Stimulated activated CD8-positive, alpha-beta memory T cell treated with anti-CD3 and anti-CD28 coated beads, Interleukin-4, amount 100 ng/mL, for 1 hour (primary cell): ENCODE results near the gene NR6A1.

ENCODE experiments used
- DNase-seq, 2 donors: peaks; one replicate each; pipeline ENCODE4 v3.0.0-alpha.2; 2020; ENCODE audit warnings: low read depth in 2 of 2, low spot score in 1 of 2

Gene NR6A1

DNA sequence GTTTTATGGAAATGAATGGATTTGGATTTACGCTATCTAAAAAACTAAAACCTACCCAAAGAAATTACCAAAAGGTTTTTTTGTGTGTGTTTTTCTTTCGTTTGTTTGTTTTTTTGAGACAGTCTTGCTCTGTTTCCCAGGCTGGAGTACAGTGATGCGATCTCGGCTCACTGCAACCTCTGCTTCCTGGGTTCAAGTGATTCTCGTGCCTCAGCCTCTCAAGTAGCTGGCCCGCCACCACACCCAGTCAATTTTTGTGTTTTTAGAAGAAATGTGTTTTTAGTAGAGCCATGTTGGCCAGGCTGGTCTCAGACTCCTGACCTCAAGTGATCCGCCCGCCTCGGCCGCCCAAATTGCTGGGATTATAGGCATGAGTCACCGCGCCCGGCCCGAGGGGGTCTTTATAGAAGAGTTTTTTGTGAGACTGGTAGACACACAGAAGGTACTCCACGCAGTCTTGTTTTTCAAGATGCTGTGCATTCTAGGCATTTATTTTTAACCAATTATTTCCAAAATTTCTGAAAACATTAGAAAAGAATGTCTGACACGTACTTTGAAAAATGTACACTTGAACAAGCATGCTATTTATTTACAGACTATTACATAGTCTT is 75.7 kb downstream of the NR6A1 start:
- DNase-seq, result no peak

DNA sequence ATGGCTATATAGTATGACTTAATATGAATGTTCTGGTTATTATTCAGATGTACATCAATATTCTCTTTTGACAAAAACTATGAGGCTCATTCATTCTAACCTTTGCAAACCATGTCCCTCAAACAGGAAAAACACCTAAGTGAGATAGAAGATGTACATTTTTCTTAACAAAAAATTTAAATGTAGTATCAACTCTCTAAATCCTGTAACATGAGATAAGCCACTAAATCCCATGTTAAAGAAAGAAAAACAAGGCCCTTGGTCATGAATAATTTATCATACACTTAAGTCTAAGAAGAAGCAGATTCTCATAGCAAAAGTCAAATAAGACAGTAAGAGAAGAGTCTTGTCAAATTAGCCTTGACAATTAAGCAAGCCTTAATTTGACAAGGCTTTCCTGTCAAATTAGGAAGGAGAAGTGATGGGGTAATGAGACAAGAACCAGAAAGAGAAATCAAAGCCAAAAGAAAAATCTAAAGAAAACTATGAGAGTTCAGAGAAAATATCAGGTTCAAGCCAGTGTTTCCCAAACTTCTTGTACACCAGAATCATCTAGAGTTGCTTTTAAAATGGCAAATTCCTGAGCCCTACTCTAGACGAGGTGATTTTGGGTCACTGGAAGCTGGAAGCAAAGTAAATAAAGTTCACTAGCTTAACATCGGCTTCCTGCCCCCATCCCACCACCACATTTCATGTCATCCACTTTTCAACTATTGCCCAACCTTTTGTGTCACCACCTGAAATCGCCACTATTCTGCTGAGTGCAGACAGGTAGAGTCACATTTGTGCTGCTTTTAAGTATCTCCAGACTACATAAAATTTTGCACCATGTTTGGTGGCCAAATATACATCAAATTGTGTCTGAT is 76.5 kb downstream of the NR6A1 start:
- no peak for DNase-seq

DNA sequence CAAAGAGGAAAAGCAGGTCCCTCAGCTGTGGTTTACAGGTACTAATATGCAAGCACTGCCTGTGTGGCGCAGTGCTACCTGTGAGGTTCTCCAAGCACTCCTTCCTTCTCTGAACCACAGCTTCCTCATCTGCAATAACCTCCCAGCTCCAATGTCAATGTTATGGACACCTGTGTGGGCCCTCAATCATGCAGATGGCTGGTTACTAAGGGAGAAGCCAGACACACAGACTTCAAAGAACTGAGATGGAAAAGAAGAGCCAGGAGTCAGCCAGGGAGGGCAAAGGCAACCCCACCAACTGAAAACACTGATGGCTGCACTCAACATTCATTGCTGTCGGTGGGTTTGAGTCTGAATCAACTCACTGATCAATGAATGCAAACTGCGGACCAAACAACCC is 77.7 kb downstream of the NR6A1 start:
- DNase-seq, result no peak

DNA sequence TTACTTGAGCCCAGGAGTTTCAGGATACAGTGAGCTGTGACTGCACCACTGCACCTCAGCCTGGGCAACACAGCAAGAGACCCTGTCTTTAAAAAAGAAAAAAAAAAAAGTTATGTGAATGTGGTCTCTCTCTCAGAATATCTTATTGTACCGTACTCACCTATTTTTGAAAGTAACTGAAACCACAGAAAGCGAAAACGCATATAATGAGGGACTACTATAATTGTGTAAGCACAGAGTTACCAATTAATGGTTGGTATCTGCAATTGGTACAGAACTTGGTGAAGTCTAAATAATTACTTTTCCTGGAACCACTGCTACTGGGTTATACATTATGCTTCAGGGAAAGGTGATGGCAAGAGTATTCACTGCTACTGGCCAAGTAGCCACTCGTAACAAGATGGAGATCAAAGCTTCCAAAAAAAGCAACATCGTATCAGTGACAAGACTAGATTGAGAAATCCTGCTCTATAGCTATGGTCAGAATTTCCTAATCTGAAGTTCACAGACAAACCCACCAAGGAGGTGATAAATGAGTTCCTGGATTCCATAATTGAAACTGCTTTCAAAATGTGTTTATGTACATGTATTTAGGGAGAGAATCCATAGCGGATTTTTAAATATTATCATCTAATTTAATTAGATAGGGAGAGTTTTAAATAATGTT is 82.7 kb downstream of the NR6A1 start:
- DNase-seq, result no peak

DNA sequence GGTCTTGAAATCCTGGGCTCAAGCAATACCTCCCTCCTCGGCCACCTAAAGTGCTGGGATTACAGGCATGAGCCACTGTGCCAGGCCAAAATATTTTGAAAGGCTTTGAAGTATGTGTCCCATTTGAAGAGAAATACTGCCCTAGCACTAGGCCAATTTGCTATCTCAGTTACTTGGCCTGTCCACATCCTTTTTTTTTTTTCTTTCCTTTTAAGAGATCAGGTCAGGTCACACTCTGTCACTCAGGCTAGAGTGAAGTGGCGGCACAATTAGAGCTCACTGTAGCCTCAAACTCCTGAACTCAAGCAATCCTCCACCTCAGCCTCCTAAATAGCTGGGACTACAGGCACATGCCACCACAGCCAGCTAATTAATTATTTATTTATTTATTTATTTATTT is 84.2 kb downstream of the NR6A1 start:
- DNase-seq, result no peak

DNA sequence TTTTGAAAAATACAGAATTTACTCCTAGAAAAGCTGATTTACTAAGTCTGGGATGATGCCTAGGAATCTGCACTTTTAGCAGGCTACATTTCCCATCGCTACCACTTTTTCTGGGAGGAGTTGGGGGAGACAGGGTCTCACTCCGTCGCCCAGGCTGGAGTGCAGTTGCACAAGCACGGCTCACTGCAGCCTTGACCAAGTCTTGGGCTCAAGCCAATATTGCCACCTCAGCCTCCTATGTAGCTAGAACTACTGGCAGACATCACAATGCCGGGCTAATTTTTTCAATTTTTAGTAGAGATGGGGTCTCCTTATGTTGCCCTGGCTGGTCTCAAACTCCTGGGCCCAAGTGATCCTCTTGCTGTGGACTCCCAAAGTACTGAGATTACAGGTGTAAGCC is 85.9 kb downstream of the NR6A1 start:
- DNase-seq, result no peak

DNA sequence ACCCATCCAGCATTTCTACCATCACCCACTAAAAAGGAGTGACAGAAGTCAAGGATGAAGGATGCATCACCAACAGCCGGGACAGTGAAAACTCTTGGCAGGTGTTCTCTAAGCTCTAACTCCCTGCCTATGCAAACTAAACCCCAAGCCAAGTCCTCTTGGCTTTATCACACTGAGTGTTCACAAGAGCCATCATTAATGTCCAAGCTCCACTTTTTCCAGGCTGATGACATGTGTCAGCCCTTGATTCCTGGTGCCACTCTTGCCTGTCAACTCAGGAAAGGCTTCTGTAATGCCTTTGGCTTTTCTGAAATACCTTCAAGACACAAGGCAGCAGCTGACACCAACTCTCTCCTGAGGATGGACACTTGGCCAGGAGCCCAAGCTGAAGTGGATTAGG is 86.9 kb downstream of the NR6A1 start:
- DNase-seq, result no peak

DNA sequence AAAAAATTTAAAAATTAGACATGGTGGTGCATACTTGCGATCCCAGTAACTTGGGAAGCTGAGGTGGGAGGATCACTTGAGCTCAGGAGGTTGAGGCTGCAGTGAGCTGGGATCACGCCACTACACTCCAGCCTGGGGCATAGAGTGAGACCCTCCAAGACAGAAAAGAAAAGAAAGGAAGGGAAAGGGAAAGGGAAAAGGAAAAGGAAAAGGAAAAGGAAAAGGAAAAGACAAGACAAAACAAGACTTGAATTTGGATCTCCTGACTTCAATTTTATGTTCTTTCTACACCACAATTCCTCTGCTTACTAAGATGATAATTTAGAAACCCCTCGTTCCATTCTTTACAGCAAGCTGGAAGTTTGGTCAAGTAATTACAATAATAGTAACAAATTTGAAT is 88.1 kb downstream of the NR6A1 start:
- DNase-seq, result no peak

DNA sequence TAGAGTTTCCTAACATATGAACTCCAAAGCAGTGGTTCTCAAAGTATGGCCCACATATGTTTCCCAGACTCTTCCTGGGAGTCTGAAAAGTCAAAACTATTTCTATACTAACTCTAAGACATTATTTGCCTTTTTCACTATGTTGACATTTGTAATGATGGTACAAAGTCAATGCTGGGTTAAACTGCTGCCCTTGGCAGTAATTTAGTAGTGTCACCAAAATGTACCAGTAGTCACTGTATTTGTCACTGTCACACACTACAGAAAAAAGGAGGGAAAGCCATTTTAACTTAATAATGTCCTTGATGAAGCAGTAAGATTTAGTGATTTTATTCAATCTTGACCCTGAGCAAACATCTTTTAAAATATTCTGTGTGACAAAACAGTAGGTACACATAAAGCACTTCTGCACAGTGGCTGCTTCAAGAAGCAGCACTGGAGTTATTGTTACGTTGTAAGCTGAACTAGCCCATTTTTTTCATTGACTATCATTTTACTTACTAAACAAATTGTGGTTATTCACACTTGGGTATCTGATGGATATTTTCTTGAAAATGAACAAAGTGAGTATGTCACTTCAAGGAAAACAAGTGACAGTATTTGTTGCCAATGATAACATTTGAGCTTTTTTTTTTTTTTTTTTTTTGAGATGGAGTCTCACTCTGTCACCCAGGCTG is 90.3 kb downstream of the NR6A1 start:
- DNase-seq, result no peak

DNA sequence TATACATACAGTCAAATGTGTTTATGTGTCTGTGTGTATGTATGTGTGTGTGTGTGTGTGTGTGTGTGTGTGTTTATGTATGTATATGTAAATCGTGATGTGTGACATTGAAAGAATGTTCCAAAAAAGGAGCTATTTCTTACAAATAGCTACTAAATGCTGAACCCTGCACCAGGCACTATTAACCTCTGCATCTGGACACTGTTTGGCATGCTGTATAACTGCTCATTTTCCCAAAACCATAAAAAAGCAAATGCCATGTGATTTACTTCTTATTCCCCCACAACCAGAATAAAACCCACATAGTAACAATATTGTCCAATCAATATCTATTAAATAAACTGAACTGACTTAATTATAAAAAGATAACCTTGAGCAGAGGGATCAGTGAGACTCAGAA is 91.1 kb downstream of the NR6A1 start:
- DNase-seq, result no peak

DNA sequence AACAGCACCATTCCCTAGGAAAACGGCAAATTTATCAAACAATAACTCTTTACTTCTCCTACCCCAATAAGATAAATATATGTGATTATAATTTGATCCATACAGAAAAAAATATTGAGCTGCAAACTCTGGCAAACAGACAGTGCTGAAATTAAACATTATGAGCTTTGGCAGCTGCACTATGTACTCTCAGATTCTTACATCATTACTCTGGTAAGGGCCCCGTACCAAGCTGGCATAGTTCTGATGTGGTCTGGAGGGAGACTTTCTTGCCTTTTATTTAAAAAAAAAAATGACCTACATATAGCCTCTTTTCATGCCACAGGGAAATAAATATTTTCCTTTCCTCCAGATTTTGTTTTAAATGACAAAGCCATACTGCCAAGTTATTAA is 95.0 kb downstream of the NR6A1 start:
- no peak for DNase-seq

DNA sequence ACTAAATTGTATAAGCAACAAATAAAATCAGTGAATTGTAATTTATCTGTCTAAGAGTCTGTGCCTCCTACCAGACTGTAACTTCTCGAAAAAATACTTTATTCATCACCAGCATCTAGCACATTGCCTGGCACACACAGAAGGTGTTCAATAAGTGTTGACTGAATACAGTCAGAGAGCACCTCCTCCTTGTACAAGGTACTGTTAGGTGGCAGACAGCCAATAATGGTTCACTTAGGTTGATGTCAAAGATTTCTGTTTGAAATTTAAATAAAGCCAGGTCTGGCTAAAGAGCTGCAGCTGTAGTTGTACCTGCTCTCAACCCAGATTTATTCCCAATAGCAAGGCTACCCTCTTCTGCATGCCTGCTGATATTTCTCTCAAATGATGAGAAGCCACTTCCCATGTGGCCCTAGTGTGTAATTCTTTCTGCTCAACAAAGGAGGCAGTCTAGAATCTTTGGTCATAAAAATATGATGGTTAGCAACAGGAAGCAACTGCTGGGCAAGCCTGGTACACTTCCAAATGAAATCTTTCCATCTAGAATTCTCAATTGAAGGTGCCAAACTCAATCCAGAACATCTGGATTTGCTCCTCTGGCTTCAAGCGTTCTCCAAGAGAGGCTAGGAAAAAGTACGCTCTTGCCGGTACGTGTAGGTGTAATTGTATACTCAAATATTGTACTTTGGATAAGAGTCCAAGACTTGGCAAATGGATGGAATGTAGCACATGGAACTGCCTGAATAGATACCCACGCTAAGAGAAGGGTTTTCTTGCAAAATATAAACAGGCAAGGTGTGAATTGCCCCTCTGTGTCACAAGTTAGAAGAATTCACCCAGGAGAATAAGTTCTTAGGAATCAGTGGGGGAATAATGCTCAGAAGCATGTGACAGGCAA is 95.6 kb downstream of the NR6A1 start:
- no peak for DNase-seq

DNA sequence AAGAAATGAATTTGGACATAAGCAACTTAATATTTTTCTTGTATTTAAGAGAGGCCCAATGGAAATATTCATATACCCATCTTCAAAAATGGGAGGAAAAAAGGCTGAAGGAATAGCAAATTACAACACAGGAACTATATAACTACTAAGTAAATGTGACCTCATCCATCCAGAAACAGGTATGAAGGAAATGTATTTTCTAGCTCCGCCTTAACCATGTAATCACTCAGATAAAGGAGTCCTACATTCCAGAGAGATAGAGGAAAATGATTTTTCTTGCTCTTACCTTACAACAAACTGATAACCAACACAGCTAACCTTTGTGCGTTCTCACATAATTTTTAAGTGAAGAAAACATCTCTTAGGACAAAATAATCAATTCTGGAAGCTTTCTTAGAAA is 96.5 kb downstream of the NR6A1 start:
- DNase-seq, result no peak

DNA sequence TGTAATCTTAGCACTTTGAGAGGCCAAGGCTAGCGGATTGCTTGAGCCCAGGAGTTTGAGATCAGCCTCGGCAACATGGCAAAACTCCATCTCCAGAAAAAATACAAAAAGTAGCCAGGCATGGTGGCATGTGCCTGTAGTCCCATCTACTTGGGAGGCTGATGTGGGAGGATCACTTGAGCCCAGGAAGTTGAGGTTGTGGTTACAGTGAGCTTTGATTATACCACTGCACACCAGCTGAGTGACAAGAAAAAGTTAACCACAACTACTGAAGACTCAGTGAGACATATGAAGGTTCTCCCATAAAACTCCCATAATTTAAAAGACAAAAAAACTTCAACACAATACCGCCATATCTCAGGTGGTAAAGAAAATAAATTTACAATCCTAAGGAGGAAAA is 98.0 kb downstream of the NR6A1 start:
- no peak for DNase-seq

DNA sequence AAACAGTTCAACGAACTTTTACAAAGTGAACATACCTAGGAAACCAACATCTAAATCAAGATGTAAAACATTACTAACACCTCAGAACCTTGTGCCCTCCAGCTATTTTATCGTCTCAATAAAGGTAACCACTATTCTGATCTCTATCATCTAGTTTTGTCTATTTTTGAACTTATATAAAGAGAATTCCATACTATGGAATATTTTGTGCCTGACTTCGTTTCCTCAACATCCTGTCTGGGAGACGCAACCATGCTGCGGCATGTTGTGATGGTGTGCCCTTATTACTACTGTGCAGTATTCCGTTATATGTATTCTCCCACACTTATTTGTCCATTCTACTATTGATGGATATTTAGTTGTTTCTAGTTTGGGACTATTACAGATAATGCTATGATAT is 99.2 kb downstream of the NR6A1 start:
- DNase-seq, result no peak

DNA sequence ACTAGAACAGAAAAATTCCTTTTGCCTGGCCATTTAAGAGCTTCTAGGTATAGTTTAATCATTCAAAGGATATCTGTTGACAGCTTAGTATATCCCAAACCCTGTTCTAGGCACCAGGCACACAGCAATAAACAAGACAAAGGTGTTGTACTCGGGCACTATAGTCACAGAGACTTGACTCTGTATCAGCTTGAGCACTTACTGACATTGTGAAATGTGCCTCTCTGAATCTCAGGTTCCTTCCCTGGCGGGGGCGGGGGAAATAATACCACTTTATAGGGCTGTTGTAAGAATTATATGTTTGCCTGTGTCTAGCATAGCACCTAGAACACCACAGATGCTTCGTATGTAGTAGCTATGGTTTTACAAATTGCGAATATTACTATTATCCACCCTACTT is 104.5 kb downstream of the NR6A1 start:
- no peak for DNase-seq

DNA sequence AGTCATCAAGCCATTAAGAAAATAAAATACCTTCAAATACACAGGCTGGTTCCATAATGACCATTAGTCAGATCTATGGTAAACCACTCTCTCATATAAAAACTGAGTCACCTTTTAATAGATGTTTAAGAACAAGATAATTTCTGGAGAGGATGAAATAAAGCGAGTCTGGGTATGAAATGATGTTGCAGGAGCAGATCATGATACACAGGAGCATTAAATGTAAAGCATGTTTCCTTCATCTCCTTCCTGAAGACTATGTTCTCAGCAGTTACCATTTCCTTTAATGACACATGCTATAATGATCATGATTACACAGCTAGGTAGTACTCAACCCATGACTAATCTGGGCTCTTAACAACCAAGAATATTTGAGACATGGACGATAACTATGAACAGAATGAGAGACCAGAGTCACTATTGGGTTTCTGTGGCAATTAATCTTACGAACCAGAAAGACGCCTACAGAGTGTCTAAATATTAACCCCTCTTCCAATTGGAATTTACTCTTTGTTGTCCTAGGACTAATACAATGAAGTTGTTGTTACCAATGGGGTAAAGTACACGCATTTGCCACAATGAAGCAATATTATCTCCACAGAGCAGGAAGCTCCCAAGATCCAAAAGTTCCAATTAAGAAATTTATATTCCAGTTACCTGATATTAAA is 105.6 kb downstream of the NR6A1 start:
- no peak for DNase-seq

DNA sequence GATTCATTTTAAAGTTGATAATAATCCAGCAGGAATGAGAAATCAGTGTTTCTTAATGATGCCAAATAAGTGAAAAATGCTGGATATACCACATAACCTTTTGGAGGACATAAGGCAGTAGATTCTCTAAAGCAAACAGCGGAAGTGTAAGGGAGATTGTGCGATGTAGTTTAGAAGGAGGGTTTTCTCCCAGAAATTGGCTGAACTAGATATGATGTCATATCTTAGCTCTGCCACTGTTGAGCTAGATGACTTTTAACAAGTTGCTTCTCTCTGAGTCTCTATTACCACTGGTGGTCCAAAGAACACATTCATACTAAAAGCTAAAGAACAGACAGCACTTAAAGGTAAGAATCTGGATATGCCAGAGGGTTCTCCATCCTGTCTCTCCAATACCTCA is 107.0 kb downstream of the NR6A1 start:
- no peak for DNase-seq

DNA sequence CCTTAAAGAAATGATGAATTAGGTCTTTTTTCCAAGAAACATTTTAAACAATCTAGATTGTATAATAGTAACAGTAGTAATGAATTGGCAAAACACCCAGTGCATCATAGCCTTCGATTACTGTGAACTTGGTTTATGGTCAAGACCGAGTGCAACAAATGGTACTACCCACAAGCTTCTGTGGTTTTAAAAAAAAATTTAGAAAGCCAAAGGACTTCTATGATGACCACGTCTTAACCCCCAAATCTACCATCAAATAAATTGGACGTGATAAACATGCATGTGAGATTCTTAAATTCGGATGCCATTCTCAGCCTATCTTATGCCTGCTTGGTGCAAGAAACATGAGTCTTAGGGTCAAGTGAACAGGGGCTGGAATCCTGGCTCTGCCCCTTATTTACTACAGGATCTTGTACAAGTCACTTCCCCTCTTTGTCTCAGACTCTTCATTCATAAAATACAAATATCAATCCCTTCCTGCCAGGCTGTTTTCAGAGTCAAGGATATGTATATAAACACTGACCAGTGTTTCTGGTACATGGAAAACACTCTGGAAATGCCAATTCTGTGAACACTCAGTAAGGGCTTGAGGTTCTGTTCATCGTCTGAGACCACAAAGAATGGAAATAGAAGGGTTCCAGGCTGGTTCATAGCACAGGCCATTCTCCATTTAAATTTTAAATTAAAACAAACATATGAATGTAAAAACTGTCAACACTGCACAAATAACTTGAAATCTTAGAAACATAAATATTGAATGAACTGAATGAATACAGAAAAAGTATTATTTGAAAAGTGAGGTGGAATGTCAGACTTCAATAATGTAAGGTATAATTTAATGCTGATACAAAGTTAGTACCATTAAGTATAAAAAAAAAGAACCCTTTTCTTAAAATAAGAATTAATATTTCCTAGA is 107.8 kb downstream of the NR6A1 start:
- DNase-seq, result no peak
